K562 (cell line): ENCODE results near the gene FRMD4A. TPM values are rescaled to one million over a fixed set of nuclear protein-coding genes. Genes with fewer than 3 reads are reported as not detected.

Experiments
- ATAC-seq: fragments of 200-7000 bp; cut with Tn5 transposase; 3 replicates; pipeline ENCODE4 v1.9.1; 2020; ENCODE audit warnings: moderate library complexity
- BruUV-seq: library from RNA; stranded (reverse); fragments of 400-500 nt; replicated peaks from 2 replicates; lab custom pipeline; 2021; lab: Mats Ljungman, UMichigan
- CTCF ChIA-PET: fragments of 300-600 bp; formaldehyde crosslinking; extraction: SDS; loops from one replicate; lab custom pipeline; 2021; ENCODE audit warnings: low intra/inter-chr PET ratio; lab: Yijun Ruan, JAX
- POLR2A ChIA-PET: fragments of 300-600, 350-650 bp; sonication (Branson Sonifier 250); formaldehyde crosslinking; extraction: SDS; loops from one replicate; lab custom pipeline; 2021; ENCODE audit warnings: antibody characterized with exemption, inconsistent platforms; lab: Yijun Ruan, JAX
- DNase-seq, 4 experiments: peaks; one replicate each; pipeline versions ENCODE4 v3.0.0 to v3.0.0-alpha.2; 2011 to 2018; ENCODE audit warnings: low spot score in 3 of 4, mixed read lengths in 3 of 4; ENCODE audit errors: extremely low read depth in 1 of 4
- FAIRE-seq: peaks from 2 replicates; lab custom pipeline; 2011; peaks lifted over from hg19 to GRCh38; lab: Jason Lieb, UNC
- H2AFZ ChIP-seq: 2 replicates; pipeline ENCODE4 v1.6.0; 2011; ENCODE audit warnings: low read depth, low read length, control low read depth, inconsistent platforms
- H3K27ac ChIP-seq: fragments of 200-600 bp; 3 replicates; pipeline ENCODE4 v1.8.0; 2011; ENCODE audit warnings: low read depth, mild to moderate bottlenecking, control low read depth, inconsistent platforms, low read length, moderate library complexity, mixed read lengths; ENCODE audit errors: extremely low read depth
- H3K27me3 ChIP-seq, 2 experiments: fragments of 300-600 bp in 1 of 2; 2 replicates in 1 of 2; 3 replicates in 1 of 2; pipeline versions ENCODE4 v1.6.0 to v1.8.0; 2011; ENCODE audit warnings: inconsistent platforms in 2 of 2, low read length in 2 of 2, mild to moderate bottlenecking in 1 of 2, mixed read lengths in 1 of 2, moderate library complexity in 1 of 2; ENCODE audit not compliant: control insufficient read depth in 2 of 2, insufficient read depth in 2 of 2
- H3K36me3 ChIP-seq: fragments of 300-600 bp; 3 replicates; pipeline ENCODE4 v1.8.0; 2011; ENCODE audit warnings: mild to moderate bottlenecking, low read length, inconsistent platforms; ENCODE audit not compliant: control insufficient read depth, insufficient read depth
- H3K4me1 ChIP-seq, 2 experiments: fragments of 200-600 bp in 1 of 2; replicated peaks in 1 of 2; 2 replicates in 1 of 2; 3 replicates in 1 of 2; pipeline versions ENCODE4 v1.5.1 to v1.8.0; 2011; ENCODE audit warnings: inconsistent platforms in 2 of 2, low read length in 2 of 2, mild to moderate bottlenecking in 1 of 2, mixed read lengths in 1 of 2, moderate library complexity in 1 of 2; ENCODE audit not compliant: control insufficient read depth in 2 of 2, insufficient read depth in 2 of 2
- H3K4me2 ChIP-seq: 2 replicates; pipeline ENCODE4 v1.6.1; 2011; ENCODE audit warnings: low read length, control low read depth, inconsistent platforms, mixed read lengths; ENCODE audit not compliant: insufficient read depth
- H3K4me3 ChIP-seq: fragments of 200-600 bp; sonication (generic), shearing (Covaris generic); 2 replicates; pipeline ENCODE4 v1.5.1; 2016; ENCODE audit warnings: control low read depth, inconsistent platforms
- H3K79me2 ChIP-seq: fragments of 200-600 bp; 3 replicates; pipeline ENCODE4 v1.8.0; 2011; ENCODE audit warnings: low read length, inconsistent platforms; ENCODE audit not compliant: control insufficient read depth, insufficient read depth
- H3K9ac ChIP-seq, 2 experiments: 2 replicates each; pipeline versions ENCODE4 v1.6.0 to v1.6.1; 2011; ENCODE audit warnings: low read depth in 2 of 2, low read length in 2 of 2, control low read depth in 1 of 2, inconsistent platforms in 1 of 2, mild to moderate bottlenecking in 1 of 2, mixed read lengths in 1 of 2; ENCODE audit not compliant: insufficient read depth in 1 of 2
- H3K9me1 ChIP-seq: one replicate; pipeline ENCODE4 v1.6.0; 2011; ENCODE audit warnings: inconsistent platforms, mild to moderate bottlenecking, low read length, moderate library complexity; ENCODE audit not compliant: control insufficient read depth, insufficient read depth
- H3K9me3 ChIP-seq: replicated peaks from 2 replicates; pipeline ENCODE4 v1.5.1; 2011; ENCODE audit warnings: low read depth, low read length, inconsistent platforms; ENCODE audit not compliant: control insufficient read depth, insufficient read depth
- H4K20me1 ChIP-seq: replicated peaks from 2 replicates; pipeline ENCODE4 v1.6.1; 2011; ENCODE audit warnings: low read length, inconsistent platforms, mixed read lengths; ENCODE audit not compliant: control insufficient read depth, insufficient read depth
- CBX8 ChIP-seq: fragments of 200-600 bp; sonication (generic); IDR thresholded peaks from 2 replicates; pipeline ENCODE4 v1.6.1; 2012; ENCODE audit warnings: borderline replicate concordance, mixed run types, low read depth, mild to moderate bottlenecking, moderate library complexity, mixed read lengths, low read length, control low read depth, inconsistent platforms; ENCODE audit not compliant: poor library complexity, severe bottlenecking; ENCODE audit errors: extremely low read depth
- CGGBP1 ChIP-seq: fragments of 250-450 bp; sonication (Bioruptor Pico); IDR thresholded peaks from 2 replicates; pipeline ENCODE4 v1.9.0; 2021; ENCODE audit warnings: mild to moderate bottlenecking
- CTCFL ChIP-seq: IDR thresholded peaks from 2 replicates; pipeline ENCODE4 v1.6.1; 2011; ENCODE audit warnings: borderline replicate concordance, low read depth, mild to moderate bottlenecking, moderate library complexity, low read length; ENCODE audit not compliant: insufficient read depth, poor library complexity, severe bottlenecking
- E2F8 ChIP-seq: fragments of 450-650 bp; IDR thresholded peaks from 2 replicates; pipeline ENCODE4 v1.7.1; 2018; ENCODE audit warnings: mild to moderate bottlenecking, low read depth; ENCODE audit not compliant: partially characterized antibody
- HMG20A ChIP-seq: fragments of 450-650 bp; formaldehyde crosslinking; conservative IDR thresholded peaks from 2 replicates; pipeline ENCODE4 v1.4.0; 2020; ENCODE audit warnings: mild to moderate bottlenecking, mixed read lengths
- HMG20B ChIP-seq: fragments of 250-450 bp; sonication (Bioruptor Pico); IDR thresholded peaks from 2 replicates; pipeline ENCODE4 v1.5.0; 2021; ENCODE audit warnings: mild to moderate bottlenecking
- HNRNPH1 ChIP-seq: fragments of 200-400 bp; formaldehyde crosslinking; optimal IDR thresholded peaks from 2 replicates; pipeline ENCODE3; 2017; ENCODE audit warnings: low read depth, mild to moderate bottlenecking, low read length, moderate library complexity
- NR2C1 ChIP-seq, 2 experiments: fragments of 450-650 bp; IDR thresholded peaks; 2 replicates each; pipeline ENCODE4 v1.6.1; 2017; ENCODE audit warnings: mild to moderate bottlenecking in 2 of 2, antibody characterized with exemption in 1 of 2, inconsistent platforms in 1 of 2, missing compliant biosample characterization in 1 of 2, missing genetic modification characterization in 1 of 2
- NR4A1 ChIP-seq, 2 experiments: fragments of 250-450 bp in 1 of 2; fragments of 450-650 bp in 1 of 2; sonication (Bioruptor Pico) in 1 of 2; IDR thresholded peaks; 2 replicates each; pipeline versions ENCODE4 v1.4.0 to v1.6.1; 2016 to 2020; ENCODE audit warnings: mild to moderate bottlenecking in 2 of 2, missing compliant biosample characterization in 1 of 2, missing genetic modification characterization in 1 of 2, moderate library complexity in 1 of 2
- PCBP2 ChIP-seq: fragments of 200-400 bp; formaldehyde crosslinking; IDR thresholded peaks from 2 replicates; pipeline ENCODE4 v1.6.1; 2018; ENCODE audit warnings: low read length, low read depth, mild to moderate bottlenecking, moderate library complexity; ENCODE audit not compliant: poor library complexity, severe bottlenecking
- POLR2AphosphoS5 ChIP-seq: IDR thresholded peaks from 2 replicates; pipeline ENCODE4 v1.6.1; 2011; ENCODE audit warnings: mild to moderate bottlenecking, low read depth, low read length, moderate library complexity; ENCODE audit not compliant: control insufficient read depth, insufficient read depth
- RBM14 ChIP-seq: fragments of 200-400 bp; formaldehyde crosslinking; IDR thresholded peaks from 2 replicates; pipeline ENCODE4 v1.6.1; 2018; ENCODE audit warnings: low read depth, mild to moderate bottlenecking, low read length, moderate library complexity, borderline replicate concordance; ENCODE audit not compliant: insufficient read depth
- RFX7 ChIP-seq: fragments of 250-450 bp; sonication (Bioruptor Pico); IDR thresholded peaks from 2 replicates; pipeline ENCODE4 v1.5.1; 2021; ENCODE audit warnings: mild to moderate bottlenecking
- ZNF551 ChIP-seq: fragments of 250-450 bp; sonication (Bioruptor Pico); IDR thresholded peaks from 2 replicates; pipeline ENCODE4 v1.5.0; 2021; ENCODE audit warnings: mild to moderate bottlenecking, moderate library complexity
- WGBS: fragments of 100-300 bp; shearing (Covaris generic); methylation state at CpG from one replicate; pipeline ENCODE4 v1.1.6; 2016; ENCODE audit warnings: low coverage, mixed read lengths; ENCODE audit not compliant: insufficient coverage; ENCODE audit errors: missing lambda C conversion rate; 5-methylcytosine and 5-hydroxymethylcytosine counted together
- in situ Hi-C: fragments of 300-500 bp; cut with MboI; formaldehyde crosslinking; loops from 4 replicates; pipeline ENCODE4 v1.15.0; 2018; ENCODE audit warnings: inconsistent platforms, mixed read lengths
- intact Hi-C: fragments of 100-400 bp; cut with micrococcal nuclease; formaldehyde crosslinking; loops from 2 replicates; pipeline ENCODE4 v1.14.2; 2022
- polyA plus RNA-seq, 8 experiments: library from polyadenylated mRNA; depleted of rRNA in 4 of 8; stranded (reverse) in 5 of 8; unstranded in 3 of 8; fragments of >200 nt; fragmentation: Nextera tagmentation in 2 of 8; fragmentation: Illumina TruSeq in 1 of 8; extraction: Ambion mirVana in 2 of 8; extraction: Trizol in 1 of 8; gene quantifications; 2 replicates each; pipeline versions ENCODE4 v1.2.1 to v1.2.3, GENCODE V29; 2011 to 2014; ENCODE audit warnings: inconsistent platforms in 1 of 8, missing spikeins in 1 of 8
- total RNA-seq, 7 experiments: library from RNA; depleted of rRNA in 6 of 7; stranded (reverse); fragments of >200 nt in 6 of 7; fragmentation: Illumina TruSeq in 2 of 7; extraction: Trizol in 2 of 7; gene quantifications; 2 replicates each; pipeline versions ENCODE4 v1.2.1 to v1.2.3, GENCODE V29; 2011 to 2021; ENCODE audit warnings: low replicate concordance in 1 of 7

Gene FRMD4A
- total and polyA plus RNA-seq, 9 of the 15 experiments (the other 6 are each of a cell fraction or from before 2014, with no cell fraction given), result 0.80 to 5.2 (median 3.0) TPM

GRCh38 chr10:14080795-14081194, 249.9 kb downstream of the FRMD4A start:
- in situ Hi-C loops (no loop called here), intact Hi-C loops (no loop called here)
- ATAC-seq (no peak), DNase-seq (no peak), FAIRE-seq (no peak)
- no peaks in the 10 kb centered on the region for H3K9me3 ChIP-seq
- no peaks in the 10 kb centered on the region for H3K36me3 ChIP-seq
- 0 out of 2 replicates have a peak, but pooled peaks cover 3% of the 10 kb centered on the region for H4K20me1 ChIP-seq
- TF ChIP-seq PCBP2 (no peak), HNRNPH1 (no peak), CGGBP1 (CRISPR knock-in tag) (no peak), HMG20A (CRISPR knock-in tag) (no peak), E2F8 (no peak), HMG20B (CRISPR knock-in tag) (no peak), CBX8 (no peak), NR4A1 (CRISPR knock-in tag; IDR thresholded peaks at IDR 0.05) (no peak), NR4A1 (tag; IDR thresholded peaks at IDR 0.05) (no peak), RFX7 (no peak), RBM14 (no peak), CTCFL (no peak), ZNF551 (no peak), POLR2AphosphoS5 (no peak), NR2C1 (IDR thresholded peaks at IDR 0.05) (no peak), NR2C1 (tag; IDR thresholded peaks at IDR 0.05) (no peak)
- no peak overlapping the region for H3K9ac ChIP-seq
- no peaks in the 10 kb centered on the region for H3K4me1 ChIP-seq
- WGBS, result 0% methylated on average over 4 of the region's 4 CpGs
- no peaks in the 10 kb centered on the region for H3K79me2 ChIP-seq
- H3K4me3 ChIP-seq, result no peak overlapping the region
- H3K4me2 ChIP-seq, result no peak overlapping the region
- no TSS peak for BruUV-seq
- no peak overlapping the region for H2AFZ ChIP-seq
- peaks cover 8 to 13% of the 10 kb centered on the region in 2 experiments; a peak in 3 of 5 replicates for H3K27me3 ChIP-seq
- H3K27ac ChIP-seq, result no peak overlapping the region
- ChIA-PET CTCF (no interaction called here), POLR2A (no interaction called here)
- H3K9me1 ChIP-seq, result no peaks in the 10 kb centered on the region
